C4-2B (cell line): ENCODE data around the gene TSGA10.

Experiments used
- H3K27ac ChIP-seq: fragments of 450-650 bp; 2 replicates; pipeline ENCODE4 v1.5.1; 2017
- CTCF ChIP-seq: fragments of 450-650 bp; conservative IDR thresholded peaks from 2 replicates; pipeline ENCODE4 v1.5.1; 2017; ENCODE audit warnings: mild to moderate bottlenecking
- ZFX ChIP-seq: fragments of 450-650 bp; IDR thresholded peaks from 2 replicates; pipeline ENCODE4 v1.6.1; 2017

TSGA10 gene

GRCh38 chr2:98952966-98953365, 201.8 kb downstream of the TSGA10 start:
- TF ChIP-seq CTCF: no peak
- TF ChIP-seq ZFX: no peak
- H3K27ac ChIP-seq: no peak overlapping the region

- no peak for TF ChIP-seq ZFX
- no peak for TF ChIP-seq CTCF
- H3K27ac ChIP-seq: no peak overlapping the region
Measured at GRCh38 chr2:98948956-98949739, 205.6 kb downstream of the TSGA10 start.

GRCh38 chr2:98947554-98947953, 207.2 kb downstream of the TSGA10 start:
- no peak for TF ChIP-seq CTCF
- TF ChIP-seq ZFX: no peak
- no peak overlapping the region for H3K27ac ChIP-seq
